Measurements from ENCODE around the gene DST.

- TF ChIP-seq, protein P1, sequence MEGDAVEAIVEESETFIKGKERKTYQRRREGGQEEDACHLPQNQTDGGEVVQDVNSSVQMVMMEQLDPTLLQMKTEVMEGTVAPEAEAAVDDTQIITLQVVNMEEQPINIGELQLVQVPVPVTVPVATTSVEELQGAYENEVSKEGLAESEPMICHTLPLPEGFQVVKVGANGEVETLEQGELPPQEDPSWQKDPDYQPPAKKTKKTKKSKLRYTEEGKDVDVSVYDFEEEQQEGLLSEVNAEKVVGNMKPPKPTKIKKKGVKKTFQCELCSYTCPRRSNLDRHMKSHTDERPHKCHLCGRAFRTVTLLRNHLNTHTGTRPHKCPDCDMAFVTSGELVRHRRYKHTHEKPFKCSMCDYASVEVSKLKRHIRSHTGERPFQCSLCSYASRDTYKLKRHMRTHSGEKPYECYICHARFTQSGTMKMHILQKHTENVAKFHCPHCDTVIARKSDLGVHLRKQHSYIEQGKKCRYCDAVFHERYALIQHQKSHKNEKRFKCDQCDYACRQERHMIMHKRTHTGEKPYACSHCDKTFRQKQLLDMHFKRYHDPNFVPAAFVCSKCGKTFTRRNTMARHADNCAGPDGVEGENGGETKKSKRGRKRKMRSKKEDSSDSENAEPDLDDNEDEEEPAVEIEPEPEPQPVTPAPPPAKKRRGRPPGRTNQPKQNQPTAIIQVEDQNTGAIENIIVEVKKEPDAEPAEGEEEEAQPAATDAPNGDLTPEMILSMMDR (IDR thresholded peaks at IDR 0.05 in 4 of 5, conservative IDR thresholded peaks at IDR 0.05 in 1 of 5) = no peak
- no peak for TF ChIP-seq POLR2A (IDR thresholded peaks at IDR 0.05)
Measured at GRCh38 chr6:56689663-56690062, 47.0 kb upstream of the DST start.

Data from gastrocnemius medialis (tissue), 4 donors.